MM.1S (cell line): Measurements from ENCODE around the gene C1QTNF3.

ENCODE experiments used
- DNase-seq: peaks from one replicate; pipeline ENCODE4 v3.0.0-alpha.2; 2015
- H2AFZ ChIP-seq: fragments of 300-600 bp; sonication (generic); 2 replicates; pipeline ENCODE4 v1.6.0; 2016; ENCODE audit warnings: antibody characterized with exemption, low read length
- H3F3A ChIP-seq: fragments of 300-600 bp; sonication (generic); 2 replicates; pipeline ENCODE4 v1.6.1; 2016; ENCODE audit warnings: mild to moderate bottlenecking, antibody characterized with exemption, low read length, moderate library complexity, mixed read lengths; ENCODE audit not compliant: insufficient read depth
- H3K27ac ChIP-seq: fragments of 300-600 bp; sonication (generic); 2 replicates; pipeline ENCODE4 v1.5.1; 2016; ENCODE audit warnings: mild to moderate bottlenecking, low read length
- H3K27me3 ChIP-seq: fragments of 300-600 bp; sonication (generic); replicated peaks from 2 replicates; pipeline ENCODE4 v1.6.0; 2016; ENCODE audit warnings: low read length; ENCODE audit not compliant: insufficient read depth
- H3K36me3 ChIP-seq: fragments of 300-600 bp; sonication (generic); replicated peaks from 2 replicates; pipeline ENCODE4 v1.6.1; 2016; ENCODE audit warnings: mild to moderate bottlenecking, low read length, mixed read lengths; ENCODE audit not compliant: insufficient read depth
- H3K4me1 ChIP-seq: fragments of 300-600 bp; sonication (generic); 2 replicates; pipeline ENCODE4 v1.6.1; 2016; ENCODE audit warnings: low read length, mixed read lengths
- H3K4me2 ChIP-seq: fragments of 300-600 bp; sonication (generic); 2 replicates; pipeline ENCODE4 v1.6.0; 2016; ENCODE audit warnings: low read depth, low read length
- H3K4me3 ChIP-seq: fragments of 300-600 bp; sonication (generic); 2 replicates; pipeline ENCODE4 v1.5.1; 2016; ENCODE audit warnings: low read length, mixed read lengths
- H3K79me2 ChIP-seq: fragments of 300-600 bp; sonication (generic); 2 replicates; pipeline ENCODE4 v1.6.1; 2016; ENCODE audit warnings: mixed run types, low read length, mixed read lengths
- H3K9ac ChIP-seq: fragments of 300-600 bp; sonication (generic); 2 replicates; pipeline ENCODE4 v1.6.1; 2016; ENCODE audit warnings: low read length, mixed read lengths
- H3K9me2 ChIP-seq: fragments of 300-600 bp; sonication (generic); replicated peaks from 2 replicates; pipeline ENCODE4 v1.6.1; 2016; ENCODE audit warnings: mild to moderate bottlenecking, low read length, mixed read lengths; ENCODE audit not compliant: insufficient read depth
- H3K9me3 ChIP-seq: fragments of 300-600 bp; sonication (generic); replicated peaks from 2 replicates; pipeline ENCODE4 v1.6.1; 2016; ENCODE audit warnings: mild to moderate bottlenecking, low read length, mixed read lengths; ENCODE audit not compliant: insufficient read depth
- H4K20me1 ChIP-seq: fragments of 300-600 bp; sonication (generic); 2 replicates; pipeline ENCODE4 v1.6.1; 2016; ENCODE audit warnings: mild to moderate bottlenecking, low read length, moderate library complexity, mixed read lengths; ENCODE audit not compliant: insufficient read depth
- EZH2 ChIP-seq: fragments of 300-600 bp; sonication (generic); optimal IDR thresholded peaks from 2 replicates; pipeline ENCODE3; 2017; ENCODE audit warnings: low read depth, mild to moderate bottlenecking, antibody characterized with exemption, low read length, mixed read lengths
- EZH2phosphoT487 ChIP-seq: fragments of 300-600 bp; sonication (generic); IDR thresholded peaks from 2 replicates; pipeline ENCODE4 v1.6.1; 2018; ENCODE audit warnings: antibody characterized with exemption, low read length
- TF ChIP-seq, protein P1 (sequence below): fragments of 300-600 bp; sonication (generic); IDR thresholded peaks from 2 replicates; pipeline ENCODE4 v1.5.1; 2016; ENCODE audit warnings: antibody characterized with exemption, low read length, mixed read lengths

The C1QTNF3 gene

GRCh38 chr5:33992864-33993263 lies 50.1 kb downstream of the C1QTNF3 start:
- TF ChIP-seq, protein P1, sequence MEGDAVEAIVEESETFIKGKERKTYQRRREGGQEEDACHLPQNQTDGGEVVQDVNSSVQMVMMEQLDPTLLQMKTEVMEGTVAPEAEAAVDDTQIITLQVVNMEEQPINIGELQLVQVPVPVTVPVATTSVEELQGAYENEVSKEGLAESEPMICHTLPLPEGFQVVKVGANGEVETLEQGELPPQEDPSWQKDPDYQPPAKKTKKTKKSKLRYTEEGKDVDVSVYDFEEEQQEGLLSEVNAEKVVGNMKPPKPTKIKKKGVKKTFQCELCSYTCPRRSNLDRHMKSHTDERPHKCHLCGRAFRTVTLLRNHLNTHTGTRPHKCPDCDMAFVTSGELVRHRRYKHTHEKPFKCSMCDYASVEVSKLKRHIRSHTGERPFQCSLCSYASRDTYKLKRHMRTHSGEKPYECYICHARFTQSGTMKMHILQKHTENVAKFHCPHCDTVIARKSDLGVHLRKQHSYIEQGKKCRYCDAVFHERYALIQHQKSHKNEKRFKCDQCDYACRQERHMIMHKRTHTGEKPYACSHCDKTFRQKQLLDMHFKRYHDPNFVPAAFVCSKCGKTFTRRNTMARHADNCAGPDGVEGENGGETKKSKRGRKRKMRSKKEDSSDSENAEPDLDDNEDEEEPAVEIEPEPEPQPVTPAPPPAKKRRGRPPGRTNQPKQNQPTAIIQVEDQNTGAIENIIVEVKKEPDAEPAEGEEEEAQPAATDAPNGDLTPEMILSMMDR: no peak
- no peak for TF ChIP-seq EZH2phosphoT487
- no peak for TF ChIP-seq EZH2
- H3K9me3 ChIP-seq: no peaks in the 10 kb centered on the region
- H3F3A ChIP-seq: peaks cover 9% of the 10 kb centered on the region
- no peak overlapping the region for H3K9ac ChIP-seq
- peaks cover 18% of the 10 kb centered on the region for H3K4me1 ChIP-seq
- H3K4me3 ChIP-seq: no peak overlapping the region
- H3K27ac ChIP-seq: no peak overlapping the region
- H3K9me2 ChIP-seq: no peaks in the 10 kb centered on the region
- H2AFZ ChIP-seq: no peak overlapping the region
- no peak overlapping the region for H3K4me2 ChIP-seq
- no peak for DNase-seq
- H3K36me3 ChIP-seq: 0 out of 2 replicates have a peak, but pooled peaks cover 2% of the 10 kb centered on the region
- no peaks in the 10 kb centered on the region for H3K27me3 ChIP-seq
- H3K79me2 ChIP-seq: no peaks in the 10 kb centered on the region
- no peaks in the 10 kb centered on the region for H4K20me1 ChIP-seq

GRCh38 chr5:33985447-33985846 lies 57.6 kb downstream of the C1QTNF3 start:
- Histone ChIP-seq H3K4me1 (no peaks in the 10 kb centered on the region), H2AFZ (no peak overlapping the region), H3K9ac (no peak overlapping the region), H3K9me2 (no peaks in the 10 kb centered on the region), H3K27ac (no peak overlapping the region), H3K79me2 (no peaks in the 10 kb centered on the region), H4K20me1 (no peaks in the 10 kb centered on the region), H3K9me3 (no peaks in the 10 kb centered on the region), H3K4me2 (no peak overlapping the region), H3K27me3 (no peaks in the 10 kb centered on the region), H3K4me3 (no peak overlapping the region), H3K36me3 (no peaks in the 10 kb centered on the region), H3F3A (no peaks in the 10 kb centered on the region)
- no peak for TF ChIP-seq EZH2phosphoT487
- no peak for TF ChIP-seq EZH2
- TF ChIP-seq, protein P1: no peak
- DNase-seq: no peak

DNA sequence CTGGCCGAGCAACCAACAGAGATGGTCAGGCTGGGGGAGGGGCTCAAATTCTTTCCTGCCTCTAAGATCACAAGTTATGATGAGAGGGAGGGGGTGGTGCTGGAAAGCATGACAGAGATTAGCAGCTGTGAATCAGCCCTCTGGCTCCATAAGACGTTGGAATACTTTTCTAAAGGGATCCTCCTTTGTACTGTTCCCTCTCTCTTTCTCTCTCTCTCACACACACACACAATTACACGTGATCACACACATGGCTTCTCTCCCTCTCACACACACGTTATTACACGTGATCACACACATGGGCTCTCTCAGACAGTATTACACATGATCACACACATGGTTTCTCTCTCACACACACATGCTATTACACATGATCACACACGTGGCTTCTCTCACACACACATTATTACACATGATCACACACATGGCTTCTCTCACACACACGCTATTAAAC lies 58.3 kb downstream of the C1QTNF3 start, which contains the start of gene SLC45A2:
SLC45A2 (minus strand) TSS at position 23 of the 454 bp plus-strand sequence. CDS start 110 bp downstream, outside the sequence.
- Histone ChIP-seq H4K20me1 (no peaks in the 10 kb centered on the region), H3K4me1 (no peaks in the 10 kb centered on the region), H3K9ac (no peak within 1 kb of the TSS), H3K27ac (no peak within 1 kb of the TSS), H3K9me2 (no peaks in the 10 kb centered on the region), H2AFZ (no peak within 1 kb of the TSS), H3K36me3 (no peaks in the 10 kb centered on the region), H3K4me2 (no peak within 1 kb of the TSS), H3K4me3 (no peak within 1 kb of the TSS), H3K27me3 (no peaks in the 10 kb centered on the region), H3F3A (no peaks in the 10 kb centered on the region), H3K79me2 (no peaks in the 10 kb centered on the region), H3K9me3 (no peaks in the 10 kb centered on the region)
- DNase-seq: no peak
- no peak for TF ChIP-seq EZH2
- TF ChIP-seq, protein P1: no peak
- TF ChIP-seq EZH2phosphoT487: no peak
